GM19395 (cell line): Measurements from ENCODE around the gene SPTB.

ENCODE experiments used
- ATAC-seq: cut with Tn5 transposase; IDR thresholded peaks from one replicate; pipeline ENCODE4 v1.9.1; 2021; ENCODE audit warnings: mild to moderate bottlenecking, moderate library complexity; ENCODE audit not compliant: unreplicated experiment

Gene SPTB

DNA sequence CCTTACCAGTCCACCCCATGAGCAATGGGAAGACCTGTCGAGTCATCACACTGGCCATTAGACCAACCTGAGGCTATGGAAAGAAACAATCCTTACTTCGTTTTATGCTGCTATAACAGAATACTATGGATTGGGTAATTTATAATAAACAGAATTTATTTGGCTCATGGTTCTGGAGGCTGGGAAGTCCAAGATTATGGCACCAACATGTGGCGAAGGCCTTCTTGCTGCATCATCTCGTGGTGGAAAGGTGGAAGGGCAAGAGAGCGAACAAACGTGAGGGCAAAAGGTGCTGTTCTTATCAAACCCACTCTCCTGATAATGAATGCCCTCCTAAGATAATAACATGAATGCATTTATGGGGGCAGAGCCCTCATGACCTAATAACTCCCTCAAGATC lies 9.6 kb upstream of the SPTB start:
- ATAC-seq: no peak

- ATAC-seq: no peak
Measured at GRCh38 chr14:64885559-64885958, 5.9 kb upstream of the SPTB start.

- ATAC-seq: no peak
Measured at GRCh38 chr14:64880221-64881121, 764 bp upstream of the SPTB start.

DNA sequence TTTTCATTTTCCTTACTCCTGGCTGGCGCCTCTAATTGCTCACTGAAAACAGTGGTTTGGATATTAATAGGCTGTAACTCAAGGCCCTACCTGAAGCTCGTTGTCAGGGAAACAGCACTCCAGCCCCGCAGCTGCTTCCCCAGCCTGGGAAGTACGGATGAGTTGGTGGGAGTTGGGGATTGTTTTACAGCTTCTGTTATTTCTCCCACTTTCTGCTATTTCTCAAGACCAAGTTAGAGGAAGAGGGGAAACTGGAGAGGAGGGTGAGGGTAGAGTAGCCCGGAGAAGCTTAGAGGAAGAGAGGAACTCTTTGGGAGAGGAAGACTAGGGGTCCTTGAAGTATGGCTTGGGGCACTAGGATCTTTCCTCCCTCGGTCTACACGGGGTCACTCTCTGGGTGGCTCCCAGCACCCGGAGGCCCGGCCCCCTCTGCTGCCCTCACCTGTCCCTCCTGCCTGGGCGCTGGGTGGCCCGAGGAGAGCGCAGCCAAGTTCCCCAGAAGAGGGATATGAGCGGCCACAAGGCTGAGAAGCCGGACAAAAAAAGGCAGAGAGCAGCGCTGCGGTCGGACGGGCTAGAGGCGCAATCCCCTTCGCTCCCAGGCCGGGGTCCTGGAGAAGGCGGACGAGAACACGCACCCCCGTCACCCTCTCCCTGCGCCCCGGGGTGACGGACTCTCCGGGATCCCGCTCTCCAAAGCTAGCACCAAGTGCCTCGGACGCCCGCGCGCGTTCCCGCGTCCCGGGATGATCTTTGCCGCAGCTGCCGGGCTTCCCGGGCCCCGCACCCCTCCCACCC lies 671 bp downstream of the SPTB start:
- ATAC-seq: no peak

DNA sequence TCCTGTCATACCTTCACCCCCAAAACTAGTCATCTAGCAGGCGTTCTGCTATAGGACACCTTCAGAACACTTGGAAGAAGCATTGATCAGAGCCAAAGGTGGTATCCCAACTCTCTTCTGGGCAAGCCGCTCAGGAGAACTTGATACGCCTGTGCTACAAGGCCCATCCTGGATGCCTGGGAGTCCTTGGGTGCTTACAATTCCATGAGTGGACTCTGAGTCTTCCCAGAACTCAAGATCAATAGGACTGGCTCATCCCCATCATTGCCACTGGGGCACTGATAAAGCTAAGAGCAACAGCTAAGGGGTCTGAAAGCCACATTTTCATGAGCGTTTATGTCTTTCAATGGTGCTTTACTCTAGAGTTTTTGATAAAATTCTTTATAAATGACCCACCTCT lies 1.9 kb downstream of the SPTB start:
- ATAC-seq: no peak

DNA sequence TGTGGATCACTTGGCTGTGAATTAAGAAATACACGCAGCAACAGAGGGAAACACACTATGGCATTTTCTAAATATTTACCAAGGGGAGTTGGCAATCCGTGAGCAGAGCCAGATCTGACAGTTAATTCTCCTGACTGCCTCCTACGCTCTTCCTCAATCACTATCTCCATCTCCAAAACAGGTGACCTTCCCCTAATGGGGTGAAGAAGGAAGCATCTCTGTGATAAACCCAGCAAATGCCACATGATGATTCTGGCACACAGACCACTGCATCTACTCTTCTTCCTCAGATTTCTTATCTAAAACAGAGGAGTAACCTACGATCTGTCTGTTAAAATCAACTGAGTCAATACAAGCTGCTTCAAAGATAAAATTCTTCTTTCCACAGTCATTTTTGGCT lies 4.4 kb downstream of the SPTB start:
- ATAC-seq: no peak

DNA sequence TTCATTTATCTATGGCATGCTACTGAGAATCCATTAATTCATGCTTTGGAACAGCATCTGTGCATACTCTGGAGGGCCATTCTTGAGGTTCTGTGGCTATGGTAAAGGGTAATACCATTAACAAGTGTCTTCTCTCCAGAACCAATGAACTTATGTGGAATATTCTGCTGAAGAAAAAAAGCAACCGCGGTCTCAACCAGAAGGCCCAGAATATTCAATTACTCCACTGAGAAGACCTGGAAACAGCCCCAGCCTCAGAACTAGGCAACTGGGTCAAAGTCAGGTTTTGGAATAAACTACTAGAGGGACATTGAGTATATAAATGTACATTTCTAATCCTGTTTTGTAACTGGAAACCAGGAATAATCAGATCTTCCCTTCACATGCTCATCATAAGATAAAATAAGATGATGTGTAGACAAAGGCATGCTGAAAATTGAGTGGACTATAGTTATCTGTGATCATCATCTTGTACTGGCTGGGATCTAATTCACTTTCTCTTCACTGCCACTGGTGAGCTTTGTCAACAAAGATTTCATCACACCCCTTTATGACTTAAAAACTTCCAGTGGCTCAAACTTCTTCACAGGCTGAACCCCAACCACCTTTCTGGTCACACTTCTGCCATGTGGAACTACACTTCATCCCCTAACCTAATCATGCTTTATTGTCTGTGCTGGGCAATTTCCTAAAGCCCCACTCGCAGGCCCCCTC lies 6.0 kb downstream of the SPTB start:
- ATAC-seq: no peak

DNA sequence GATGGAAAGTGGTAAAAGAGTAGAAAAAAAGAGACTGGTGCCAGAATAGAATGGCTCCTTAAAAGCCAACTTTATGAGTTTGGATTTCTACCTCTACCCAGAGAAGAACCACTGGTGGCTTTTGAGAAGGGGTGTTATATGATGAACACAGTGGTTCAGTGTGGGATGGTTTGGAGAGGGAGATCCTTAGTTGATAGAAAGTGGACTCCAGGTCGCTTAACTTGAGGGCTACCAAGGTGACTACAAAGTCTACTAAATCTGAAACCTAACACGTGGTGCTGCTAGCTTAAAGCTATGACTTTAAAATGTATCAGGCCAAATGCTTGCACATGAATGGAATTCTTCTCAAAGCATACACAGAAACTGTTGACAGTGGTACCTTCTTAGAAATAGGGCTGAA lies 8.4 kb downstream of the SPTB start:
- no peak for ATAC-seq

DNA sequence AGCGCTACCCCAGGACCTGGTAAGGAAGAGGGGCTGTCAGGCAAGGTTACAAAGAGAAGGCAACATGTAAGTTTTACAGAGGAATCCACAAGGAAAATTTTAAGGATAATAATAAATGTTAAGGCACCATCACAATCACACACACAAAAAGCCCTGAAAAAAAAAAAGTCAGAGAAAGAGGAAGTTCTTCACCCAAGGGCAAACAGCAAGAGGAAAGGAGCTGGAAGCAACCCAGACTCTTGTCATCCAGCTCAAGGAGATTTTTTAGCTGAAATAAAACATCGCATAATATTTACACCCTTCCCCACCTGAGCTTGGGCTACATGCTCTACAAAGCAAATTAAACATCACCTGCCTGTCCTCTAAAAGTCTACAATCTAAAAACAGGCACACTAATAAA lies 9.5 kb downstream of the SPTB start:
- ATAC-seq: no peak

- no peak for ATAC-seq
Measured at GRCh38 chr14:64868841-64869240, 10.9 kb downstream of the SPTB start.

GRCh38 chr14:64868379-64868778 lies 11.3 kb downstream of the SPTB start:
- ATAC-seq: no peak

- ATAC-seq: no peak
Measured at GRCh38 chr14:64867182-64867581, 12.5 kb downstream of the SPTB start.

GRCh38 chr14:64865992-64866391 lies 13.7 kb downstream of the SPTB start:
- no peak for ATAC-seq

GRCh38 chr14:64865109-64865508 lies 14.6 kb downstream of the SPTB start:
- ATAC-seq: no peak

DNA sequence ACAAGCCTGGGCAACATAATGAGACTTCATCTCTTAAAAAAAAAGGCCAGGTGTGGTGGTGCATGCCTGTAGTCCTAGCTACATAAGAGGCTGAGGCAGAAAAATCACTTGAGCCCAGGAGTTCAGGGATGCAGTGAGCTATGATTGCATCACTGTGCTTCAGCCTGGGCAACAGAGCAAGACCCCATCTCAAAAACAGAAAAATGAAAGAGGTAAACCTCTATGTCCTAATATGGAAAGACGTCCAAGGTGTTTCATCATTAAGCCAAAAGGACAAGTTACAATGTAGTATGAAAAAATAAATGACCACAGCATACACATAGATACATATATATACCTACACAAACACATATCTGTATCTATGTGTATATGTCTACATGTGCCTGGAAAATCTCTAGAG lies 15.4 kb downstream of the SPTB start:
- ATAC-seq: no peak

GRCh38 chr14:64861916-64862315 lies 17.8 kb downstream of the SPTB start:
- no peak for ATAC-seq

DNA sequence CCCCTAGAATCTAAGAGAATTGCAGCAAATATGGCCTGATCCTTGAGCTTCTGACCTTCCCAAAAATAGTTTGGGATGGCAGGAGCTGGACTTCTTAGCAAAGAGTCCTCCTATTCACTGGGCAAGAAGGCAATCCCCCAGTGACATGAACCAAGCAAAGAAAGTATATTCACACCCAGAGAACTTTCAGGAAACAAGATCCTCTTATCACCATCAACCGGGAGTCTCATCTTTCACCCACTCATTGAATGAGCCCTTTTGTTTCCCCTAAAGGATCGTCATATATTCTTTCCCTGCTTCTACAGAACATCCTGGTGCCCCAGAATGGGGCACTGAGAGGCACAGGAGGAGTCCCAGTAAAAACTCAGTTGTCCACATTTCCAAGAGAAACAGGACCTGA lies 19.7 kb downstream of the SPTB start:
- ATAC-seq: no peak

DNA sequence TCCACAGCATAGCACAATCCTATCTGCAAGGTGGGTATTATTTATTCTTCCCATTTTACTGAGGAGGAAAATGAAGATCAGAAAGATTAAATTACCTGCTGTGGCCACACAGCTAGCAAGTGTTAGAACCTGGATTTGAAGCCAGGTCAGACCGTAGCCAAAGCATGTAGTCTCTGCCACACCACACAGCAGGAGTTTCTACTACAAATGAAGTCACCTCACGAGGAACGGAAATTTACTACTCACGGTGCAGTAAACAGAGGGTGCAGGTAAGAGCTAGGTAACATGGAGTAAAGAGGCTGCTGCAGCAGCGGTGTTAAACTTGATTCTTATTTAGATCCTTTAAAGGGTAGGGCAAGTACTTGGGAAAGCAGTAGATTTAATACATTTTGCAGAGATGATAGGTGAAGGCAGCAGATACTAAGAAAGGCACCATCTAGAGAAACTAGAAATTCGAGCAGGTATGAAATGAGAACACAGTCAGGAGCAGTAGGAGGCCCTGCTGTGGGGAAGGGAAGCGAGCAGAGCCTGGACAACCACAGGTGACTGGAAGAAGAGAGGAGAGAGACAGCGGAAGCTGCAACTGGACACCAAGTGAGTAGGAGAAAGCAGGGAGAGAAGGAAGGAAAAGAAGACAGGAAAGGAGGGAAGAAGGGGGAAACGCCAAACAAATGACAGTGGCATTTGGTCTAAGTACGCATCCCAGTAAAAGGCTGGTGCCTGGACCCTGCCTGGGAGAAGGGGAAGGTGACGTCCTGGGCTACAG lies 21.5 kb downstream of the SPTB start:
- ATAC-seq: no peak

DNA sequence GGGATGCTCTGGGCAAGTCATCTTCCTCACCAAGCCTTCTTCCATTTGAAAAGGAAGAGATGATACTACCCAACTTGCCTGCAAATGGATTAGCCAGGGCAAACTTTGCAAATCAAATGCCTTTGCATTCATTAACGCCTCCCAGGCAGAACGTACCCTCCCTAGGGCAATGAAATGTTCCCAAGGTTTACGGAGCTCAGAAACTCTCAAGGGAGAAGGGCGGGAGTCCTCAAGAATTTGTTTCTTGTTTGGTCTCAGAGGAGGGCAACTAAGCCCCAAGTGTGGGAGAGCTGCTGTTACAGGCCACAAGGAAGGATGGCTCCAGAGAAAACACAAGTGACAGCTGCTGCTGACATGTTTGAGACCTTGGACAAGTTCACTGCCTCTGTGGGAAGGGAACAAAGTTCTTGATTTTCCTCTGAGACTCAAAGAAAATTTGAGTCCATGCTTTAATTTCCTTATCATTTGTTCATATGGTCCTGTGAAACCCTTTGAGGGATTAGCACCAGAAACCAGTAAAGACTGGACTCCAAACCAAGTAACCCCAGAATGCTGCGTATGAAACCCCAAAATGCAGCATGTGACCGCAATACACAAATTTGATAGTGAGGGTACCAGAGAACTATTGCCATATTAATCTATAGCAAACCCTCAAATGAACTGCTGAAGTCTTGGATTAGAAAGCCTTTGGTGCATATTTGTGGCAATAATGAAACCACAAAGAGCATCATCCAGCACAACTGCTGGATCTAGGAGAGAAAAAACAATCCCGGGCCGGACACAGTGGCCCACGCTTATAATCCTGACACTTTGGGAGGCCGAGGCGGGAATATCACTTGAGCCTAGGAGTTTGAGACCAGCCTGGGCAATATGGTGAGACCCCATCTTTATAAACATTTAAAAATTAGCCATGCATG lies 22.9 kb downstream of the SPTB start:
- no peak for ATAC-seq
